Measurements from ENCODE around the gene SIDT1.

Gene SIDT1

GRCh38 chr3:113516115-113516505, 16.2 kb upstream of the SIDT1 start:
- Histone ChIP-seq H3K27me3 (ENCODE audit: control insufficient read depth, insufficient read depth, low read length) (peaks cover 14% of the 10 kb centered on the region), H3K9ac (ENCODE audit: low read depth, low read length) (no peak overlapping the region), H3K4me2 (ENCODE audit: low read length) (peak overlapping the region; percentile 89), H3K36me3 (ENCODE audit: insufficient read depth, low read length) (no peaks in the 10 kb centered on the region), H3K9me3 (replicated peaks; ENCODE audit: low read length) (no peaks in the 10 kb centered on the region), H3K4me1 (ENCODE audit: control insufficient read depth, insufficient read depth, low read length) (peaks cover 9% of the 10 kb centered on the region), H3K4me3 (ENCODE audit: low read length) (peak overlapping the region; percentile 91)

- Histone ChIP-seq H3K4me2 (ENCODE audit: low read length) (no peak overlapping the region), H3K4me3 (ENCODE audit: low read length) (no peak overlapping the region), H3K27me3 (ENCODE audit: control insufficient read depth, insufficient read depth, low read length) (peaks cover 28% of the 10 kb centered on the region), H3K4me1 (ENCODE audit: control insufficient read depth, insufficient read depth, low read length) (no peaks in the 10 kb centered on the region), H3K9ac (ENCODE audit: low read depth, low read length) (no peak overlapping the region), H3K36me3 (ENCODE audit: insufficient read depth, low read length) (no peaks in the 10 kb centered on the region), H3K9me3 (replicated peaks; ENCODE audit: low read length) (no peaks in the 10 kb centered on the region)
These were observed 10.4 kb upstream of the SIDT1 start for GRCh38 chr3:113521981-113522380.

DNA sequence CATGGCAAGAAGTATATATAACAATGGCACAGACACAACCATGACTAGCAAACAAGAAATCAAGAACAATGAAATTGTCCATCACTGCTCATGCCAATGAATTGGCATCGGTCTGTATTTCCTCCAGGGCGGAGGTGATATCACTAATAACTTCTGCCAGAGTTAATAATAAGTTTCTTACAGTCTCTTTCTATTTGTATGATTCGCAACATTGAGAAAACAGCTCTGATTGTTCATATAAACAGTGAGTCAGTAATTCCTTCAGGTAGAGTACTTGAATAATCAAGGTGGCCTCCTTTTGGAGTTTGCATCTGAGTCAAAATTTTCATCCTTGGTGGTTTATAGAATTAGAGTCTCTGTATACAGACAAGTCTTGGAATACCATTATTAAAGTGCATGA, 9.1 kb upstream of the SIDT1 start:
- Histone ChIP-seq H3K27me3 (ENCODE audit: control insufficient read depth, insufficient read depth, low read length) (peaks cover 40% of the 10 kb centered on the region), H3K4me2 (ENCODE audit: low read length) (no peak overlapping the region)

GRCh38 chr3:113532698-113533533, 561 bp downstream of the SIDT1 start:
- H3K4me1 ChIP-seq (ENCODE audit: control insufficient read depth, insufficient read depth, low read length) = peaks cover 12% of the 10 kb centered on the region
- peaks cover 86% of the 10 kb centered on the region for H3K27me3 ChIP-seq (ENCODE audit: control insufficient read depth, insufficient read depth, low read length)
- H3K4me2 ChIP-seq (ENCODE audit: low read length) = peak overlapping the region; percentile 85
- H3K9me3 ChIP-seq (replicated peaks; ENCODE audit: low read length) = no peaks in the 10 kb centered on the region
- H3K9ac ChIP-seq (ENCODE audit: low read depth, low read length) = no peak overlapping the region
- no peaks in the 10 kb centered on the region for H3K36me3 ChIP-seq (ENCODE audit: insufficient read depth, low read length)
- H3K4me3 ChIP-seq (ENCODE audit: low read length) = peak overlapping the region; percentile 55

More for the DNA sequence above, 9.1 kb upstream of the SIDT1 start:
- no peaks in the 10 kb centered on the region for H3K9me3 ChIP-seq (replicated peaks; ENCODE audit: low read length)
- H3K4me3 ChIP-seq (ENCODE audit: low read length) = no peak overlapping the region
- no peaks in the 10 kb centered on the region for H3K36me3 ChIP-seq (ENCODE audit: insufficient read depth, low read length)
- no peaks in the 10 kb centered on the region for H3K4me1 ChIP-seq (ENCODE audit: control insufficient read depth, insufficient read depth, low read length)
- H3K9ac ChIP-seq (ENCODE audit: low read depth, low read length) = no peak overlapping the region

GRCh38 chr3:113533534-113533892, 1.2 kb downstream of the SIDT1 start:
- H3K27me3 ChIP-seq (ENCODE audit: control insufficient read depth, insufficient read depth, low read length) = peaks cover 85% of the 10 kb centered on the region
- peaks cover 12% of the 10 kb centered on the region for H3K4me1 ChIP-seq (ENCODE audit: control insufficient read depth, insufficient read depth, low read length)
- no peaks in the 10 kb centered on the region for H3K9me3 ChIP-seq (replicated peaks; ENCODE audit: low read length)
- no peak overlapping the region for H3K9ac ChIP-seq (ENCODE audit: low read depth, low read length)
- no peaks in the 10 kb centered on the region for H3K36me3 ChIP-seq (ENCODE audit: insufficient read depth, low read length)
- H3K4me3 ChIP-seq (ENCODE audit: low read length) = peak overlapping the region; percentile 55
- peak overlapping the region; percentile 85 for H3K4me2 ChIP-seq (ENCODE audit: low read length)

GRCh38 chr3:113534365-113534764, 2.0 kb downstream of the SIDT1 start:
- Histone ChIP-seq H3K9ac (ENCODE audit: low read depth, low read length) (no peak overlapping the region), H3K9me3 (replicated peaks; ENCODE audit: low read length) (no peaks in the 10 kb centered on the region), H3K36me3 (ENCODE audit: insufficient read depth, low read length) (no peaks in the 10 kb centered on the region), H3K4me3 (ENCODE audit: low read length) (no peak overlapping the region), H3K4me2 (ENCODE audit: low read length) (no peak overlapping the region), H3K4me1 (ENCODE audit: control insufficient read depth, insufficient read depth, low read length) (peaks cover 12% of the 10 kb centered on the region), H3K27me3 (ENCODE audit: control insufficient read depth, insufficient read depth, low read length) (peaks cover 77% of the 10 kb centered on the region)

DNA sequence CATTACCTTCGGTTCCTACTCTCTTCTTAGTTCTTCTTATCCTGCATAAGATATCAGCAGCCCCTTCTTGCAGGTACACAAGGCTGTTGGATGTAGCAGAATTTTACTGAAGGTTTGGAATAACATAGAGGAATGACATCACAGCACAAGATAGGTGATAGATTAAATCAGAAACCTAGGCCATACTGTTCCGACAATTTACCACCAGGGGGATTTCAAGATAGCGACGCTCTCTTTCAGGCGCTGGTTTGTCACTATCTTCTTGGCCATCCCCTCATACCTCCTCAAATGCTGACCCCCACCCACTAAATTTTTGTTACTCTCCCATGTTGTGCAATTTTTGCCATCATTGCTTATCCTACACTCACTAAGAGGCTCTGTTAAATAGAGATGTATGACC, 3.5 kb downstream of the SIDT1 start:
- Histone ChIP-seq H3K36me3 (ENCODE audit: insufficient read depth, low read length) (no peaks in the 10 kb centered on the region), H3K4me2 (ENCODE audit: low read length) (no peak overlapping the region), H3K4me3 (ENCODE audit: low read length) (no peak overlapping the region), H3K4me1 (ENCODE audit: control insufficient read depth, insufficient read depth, low read length) (peaks cover 12% of the 10 kb centered on the region), H3K9ac (ENCODE audit: low read depth, low read length) (no peak overlapping the region), H3K9me3 (replicated peaks; ENCODE audit: low read length) (no peaks in the 10 kb centered on the region), H3K27me3 (ENCODE audit: control insufficient read depth, insufficient read depth, low read length) (peaks cover 63% of the 10 kb centered on the region)

DNA sequence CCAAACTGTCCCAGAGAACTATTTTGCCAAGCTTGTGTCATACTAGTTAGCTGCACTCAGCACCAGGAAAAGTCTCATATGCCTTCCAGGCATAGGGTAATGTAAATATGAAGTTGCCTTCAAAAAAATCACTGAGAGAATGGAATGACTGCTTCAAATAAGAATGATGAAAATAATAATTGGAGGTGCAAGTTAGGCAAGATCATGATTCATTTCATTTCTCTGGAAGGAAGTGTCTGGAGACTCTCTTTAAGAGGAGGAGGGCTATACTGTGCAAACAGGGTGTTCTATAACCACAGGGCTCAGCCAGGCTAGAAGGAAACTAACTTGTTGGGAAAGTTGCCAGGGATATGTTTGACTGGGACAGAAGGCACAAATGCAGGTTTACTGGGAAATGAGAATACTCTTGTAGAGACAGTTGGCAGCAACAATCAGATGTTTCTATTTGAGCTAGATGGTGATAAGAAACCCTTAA, 4.3 kb downstream of the SIDT1 start:
- Histone ChIP-seq H3K4me3 (ENCODE audit: low read length) (no peak overlapping the region), H3K4me2 (ENCODE audit: low read length) (no peak overlapping the region), H3K9ac (ENCODE audit: low read depth, low read length) (no peak overlapping the region), H3K27me3 (ENCODE audit: control insufficient read depth, insufficient read depth, low read length) (peaks cover 56% of the 10 kb centered on the region), H3K36me3 (ENCODE audit: insufficient read depth, low read length) (no peaks in the 10 kb centered on the region), H3K4me1 (ENCODE audit: control insufficient read depth, insufficient read depth, low read length) (peaks cover 12% of the 10 kb centered on the region), H3K9me3 (replicated peaks; ENCODE audit: low read length) (no peaks in the 10 kb centered on the region)

- no peaks in the 10 kb centered on the region for H3K36me3 ChIP-seq (ENCODE audit: insufficient read depth, low read length)
- no peaks in the 10 kb centered on the region for H3K9me3 ChIP-seq (replicated peaks; ENCODE audit: low read length)
- peaks cover 51% of the 10 kb centered on the region for H3K27me3 ChIP-seq (ENCODE audit: control insufficient read depth, insufficient read depth, low read length)
- H3K4me1 ChIP-seq (ENCODE audit: control insufficient read depth, insufficient read depth, low read length) = peaks cover 11% of the 10 kb centered on the region
- H3K4me2 ChIP-seq (ENCODE audit: low read length) = no peak overlapping the region
- H3K4me3 ChIP-seq (ENCODE audit: low read length) = no peak overlapping the region
- no peak overlapping the region for H3K9ac ChIP-seq (ENCODE audit: low read depth, low read length)
These were observed 4.8 kb downstream of the SIDT1 start for GRCh38 chr3:113537155-113537554.

- H3K4me3 ChIP-seq (ENCODE audit: low read length) = no peak overlapping the region
- no peak overlapping the region for H3K9ac ChIP-seq (ENCODE audit: low read depth, low read length)
- H3K9me3 ChIP-seq (replicated peaks; ENCODE audit: low read length) = no peaks in the 10 kb centered on the region
- no peak overlapping the region for H3K4me2 ChIP-seq (ENCODE audit: low read length)
- H3K4me1 ChIP-seq (ENCODE audit: control insufficient read depth, insufficient read depth, low read length) = no peaks in the 10 kb centered on the region
- H3K36me3 ChIP-seq (ENCODE audit: insufficient read depth, low read length) = no peaks in the 10 kb centered on the region
- H3K27me3 ChIP-seq (ENCODE audit: control insufficient read depth, insufficient read depth, low read length) = peaks cover 20% of the 10 kb centered on the region
These were observed 9.2 kb downstream of the SIDT1 start for GRCh38 chr3:113541519-113541918.

DNA sequence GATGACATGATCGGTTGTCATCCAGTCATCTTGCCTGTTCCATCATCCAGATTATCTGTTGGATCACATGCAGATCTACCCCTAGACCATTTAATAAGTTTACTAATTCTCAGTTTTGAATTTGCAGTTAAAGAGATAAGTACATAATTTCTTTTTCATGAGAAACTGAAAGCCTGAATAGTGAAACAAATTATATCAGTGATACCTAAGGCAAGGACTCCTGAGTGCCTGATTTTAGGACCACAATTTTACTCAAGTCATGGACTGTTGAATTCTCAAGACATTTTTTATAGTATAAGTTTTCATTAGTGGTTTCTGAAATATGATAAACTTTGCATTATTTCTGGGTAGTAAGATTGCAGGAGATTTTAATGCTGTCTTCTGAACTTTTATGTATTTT, 13.2 kb downstream of the SIDT1 start:
- Histone ChIP-seq H3K27me3 (ENCODE audit: control insufficient read depth, insufficient read depth, low read length) (peaks cover 23% of the 10 kb centered on the region), H3K4me3 (ENCODE audit: low read length) (no peak overlapping the region), H3K4me2 (ENCODE audit: low read length) (no peak overlapping the region), H3K9me3 (replicated peaks; ENCODE audit: low read length) (no peaks in the 10 kb centered on the region), H3K36me3 (ENCODE audit: insufficient read depth, low read length) (no peaks in the 10 kb centered on the region), H3K9ac (ENCODE audit: low read depth, low read length) (no peak overlapping the region), H3K4me1 (ENCODE audit: control insufficient read depth, insufficient read depth, low read length) (no peaks in the 10 kb centered on the region)

DNA sequence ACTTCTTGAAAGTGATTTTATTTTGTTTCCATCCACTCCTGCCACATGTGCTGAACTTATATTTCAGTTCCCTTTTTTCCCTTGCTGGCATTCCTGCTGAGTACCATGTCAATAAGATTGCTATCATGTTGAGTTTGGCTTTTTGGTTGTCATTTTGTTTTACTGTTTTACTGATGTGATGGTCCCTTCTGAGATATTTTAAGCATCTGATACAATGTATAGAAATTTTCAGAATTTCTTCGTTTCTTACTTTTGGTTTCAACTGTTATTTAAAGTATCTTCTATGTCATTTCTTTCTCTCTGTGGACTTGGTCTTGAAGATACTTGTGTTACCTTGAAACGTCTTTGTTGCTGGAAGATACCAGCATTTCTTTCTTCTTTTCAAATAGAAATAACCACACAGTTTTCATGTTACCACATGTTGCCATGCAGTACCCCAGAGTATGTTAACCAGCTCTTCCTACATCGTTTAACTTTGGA, 14.1 kb downstream of the SIDT1 start:
- Histone ChIP-seq H3K4me2 (ENCODE audit: low read length) (no peak overlapping the region), H3K4me1 (ENCODE audit: control insufficient read depth, insufficient read depth, low read length) (no peaks in the 10 kb centered on the region), H3K9me3 (replicated peaks; ENCODE audit: low read length) (no peaks in the 10 kb centered on the region), H3K4me3 (ENCODE audit: low read length) (no peak overlapping the region), H3K36me3 (ENCODE audit: insufficient read depth, low read length) (no peaks in the 10 kb centered on the region), H3K9ac (ENCODE audit: low read depth, low read length) (no peak overlapping the region), H3K27me3 (ENCODE audit: control insufficient read depth, insufficient read depth, low read length) (peaks cover 23% of the 10 kb centered on the region)
